Naive B cell (primary cell): ENCODE results near the gene NDUFAF2. TPM values are rescaled to one million over a fixed set of nuclear protein-coding genes. Genes with fewer than 3 reads are reported as not detected.

Experiments
- ATAC-seq, 2 donors: fragments of 150-1000 bp; cut with Tn5 transposase; 2 replicates each; pipeline ENCODE4 v1.10.0; 2021; ENCODE audit warnings: low read depth in 2 of 2, mild to moderate bottlenecking in 2 of 2, moderate library complexity in 2 of 2
- DNase-seq: peaks from one replicate; pipeline ENCODE4 v3.0.0; 2022
- H3K27ac Mint-ChIP-seq, 6 donors: one replicate each; pipeline ENCODE4 v1.8.0; 2020 to 2022; ENCODE audit warnings: mild to moderate bottlenecking in 6 of 6, mixed read lengths in 6 of 6, moderate library complexity in 5 of 6, inconsistent platforms in 2 of 6
- H3K27me3 Mint-ChIP-seq, 3 donors: one replicate each; pipeline ENCODE4 v1.8.0; 2021 to 2022; ENCODE audit warnings: mixed read lengths in 3 of 3, mild to moderate bottlenecking in 1 of 3
- H3K36me3 Mint-ChIP-seq, 2 donors: one replicate each; pipeline ENCODE4 v1.8.0; 2020 to 2022; ENCODE audit warnings: mixed read lengths in 2 of 2, inconsistent platforms in 1 of 2, mild to moderate bottlenecking in 1 of 2
- H3K4me1 Mint-ChIP-seq, 3 donors: one replicate each; pipeline ENCODE4 v1.8.0; 2020 to 2022; ENCODE audit warnings: mixed read lengths in 3 of 3, inconsistent platforms in 1 of 3, mild to moderate bottlenecking in 1 of 3, moderate library complexity in 1 of 3
- H3K4me3 Mint-ChIP-seq, 8 donors: one replicate each; pipeline ENCODE4 v1.8.0; 2020 to 2022; ENCODE audit warnings: mild to moderate bottlenecking in 8 of 8, mixed read lengths in 8 of 8, moderate library complexity in 8 of 8, inconsistent platforms in 2 of 8
- H3K9me3 Mint-ChIP-seq, 7 donors: one replicate each; pipeline ENCODE4 v1.8.0; 2020 to 2022; ENCODE audit warnings: mixed read lengths in 7 of 7, mild to moderate bottlenecking in 5 of 7, inconsistent platforms in 2 of 7, moderate library complexity in 1 of 7
- polyA plus RNA-seq, 6 donors: library from polyadenylated mRNA; unstranded; fragments of 300-500 nt; fragmentation: Illumina TruSeq; gene quantifications; one replicate each; pipeline ENCODE4 v1.2.3, GENCODE V29; 2021; ENCODE audit warnings: low read depth in 6 of 6

Gene NDUFAF2
- polyA plus RNA-seq, 6 donors from 2014 or later, result 15.8 to 34.1 (median 28.7) TPM

DNA sequence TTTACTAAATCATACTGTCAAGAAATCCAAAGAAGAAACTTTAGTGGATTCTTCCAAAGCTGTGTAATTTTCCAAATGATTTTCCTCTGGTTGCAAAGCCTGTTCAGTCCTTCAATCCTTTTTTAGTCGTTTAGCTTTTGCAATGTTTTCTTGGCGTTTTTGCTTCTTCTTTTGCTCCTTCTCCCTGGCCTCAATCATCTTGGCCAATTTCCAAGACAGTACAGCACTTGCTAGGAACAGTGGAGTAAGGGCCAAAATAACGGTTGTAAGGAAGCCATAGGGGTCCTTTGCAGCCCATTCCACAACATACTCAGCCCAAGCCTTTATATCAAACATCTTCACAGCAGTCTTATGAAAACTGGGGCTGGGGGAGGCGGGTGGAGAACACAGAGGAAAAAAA lies 214.8 kb downstream of the NDUFAF2 start:
- peaks cover 16 to 19% of the 10 kb centered on the region in 2 donors for H3K36me3 Mint-ChIP-seq
- peak overlapping the region in 1 of 8 donors; percentile 86 for H3K4me3 Mint-ChIP-seq
- peaks cover 0 to 7% (median 0%) of the 10 kb centered on the region in 7 donors for H3K9me3 Mint-ChIP-seq
- DNase-seq (no peak), ATAC-seq (no peak)
- H3K27ac Mint-ChIP-seq, result peak overlapping the region in 3 of 6 donors; percentile 18 to 88 (median 47)
- peaks cover 20 to 46% (median 40%) of the 10 kb centered on the region in 3 donors for H3K4me1 Mint-ChIP-seq
- H3K27me3 Mint-ChIP-seq, result no peaks in the 10 kb centered on the region

DNA sequence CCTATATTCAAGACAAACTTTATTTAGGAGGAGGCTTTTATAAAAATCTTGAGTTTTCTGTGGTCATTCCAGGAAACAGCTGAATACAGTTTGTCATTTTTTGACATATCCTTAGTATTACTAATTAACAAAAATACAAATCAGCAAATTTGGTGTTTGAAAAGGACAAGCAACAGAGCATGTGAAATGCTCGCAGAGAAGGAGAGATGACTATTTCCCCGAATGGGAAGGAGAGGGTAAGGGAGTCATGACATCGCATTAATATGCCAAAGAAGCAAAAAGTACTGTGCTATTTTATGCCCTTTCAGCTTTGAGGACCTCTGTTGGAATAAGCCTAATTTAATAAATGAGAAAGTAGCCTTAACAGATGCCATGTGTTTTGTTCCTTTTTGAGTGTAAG lies 215.5 kb downstream of the NDUFAF2 start:
- H3K36me3 Mint-ChIP-seq, result peaks cover 16 to 19% of the 10 kb centered on the region in 2 donors
- H3K9me3 Mint-ChIP-seq, result peaks cover 0 to 3% (median 0%) of the 10 kb centered on the region in 7 donors
- H3K27me3 Mint-ChIP-seq, result no peaks in the 10 kb centered on the region
- H3K4me1 Mint-ChIP-seq, result peaks cover 20 to 46% (median 40%) of the 10 kb centered on the region in 3 donors
- DNase-seq (no peak), ATAC-seq (no peak)
- peak overlapping the region in 2 of 6 donors; percentile 24 to 60 for H3K27ac Mint-ChIP-seq
- H3K4me3 Mint-ChIP-seq, result peak overlapping the region in 5 of 8 donors; percentile 17 to 94 (median 72)

DNA sequence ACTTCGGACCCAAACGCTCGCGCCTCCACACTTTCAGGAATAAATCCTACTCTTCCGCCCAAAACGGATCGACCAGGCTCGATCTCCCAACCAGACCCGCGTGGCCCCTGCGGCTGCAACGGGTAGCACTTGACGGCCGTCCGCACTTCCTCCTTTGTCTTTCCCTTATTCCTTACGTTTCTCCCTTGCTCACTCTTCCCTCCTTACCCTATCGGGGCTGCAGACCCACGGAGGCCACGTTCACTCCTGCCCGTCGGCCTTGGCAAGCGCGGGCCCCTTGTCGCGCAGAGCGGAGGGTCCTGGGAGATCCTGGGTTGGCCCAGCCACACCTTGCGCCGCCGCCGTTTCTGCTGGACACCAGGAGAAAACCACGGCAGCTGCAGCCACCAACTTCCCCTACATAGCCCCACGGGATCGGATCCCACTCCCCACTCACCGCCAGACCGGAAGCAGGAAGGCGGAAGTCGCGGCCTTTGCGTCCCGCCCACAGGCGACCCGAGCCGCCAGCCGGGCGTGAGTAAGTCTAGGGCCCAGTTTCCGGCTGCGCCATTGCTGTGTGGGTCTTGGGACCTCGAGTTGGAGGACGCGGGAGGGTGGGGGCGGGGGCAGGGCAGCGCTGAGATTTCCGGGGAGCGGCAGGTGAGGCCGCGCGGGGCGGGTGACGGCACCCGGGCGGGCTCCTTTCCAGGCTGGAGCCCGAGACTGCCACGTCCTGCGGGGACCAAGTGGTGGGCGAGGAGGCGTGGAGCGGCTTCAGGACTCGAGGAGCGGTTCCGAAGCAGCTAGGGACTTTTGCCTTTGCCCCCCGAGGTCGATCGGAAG lies 217.2 kb downstream of the NDUFAF2 start, which contains the start of gene SMIM15:
Gene SMIM15, minus strand, starts transcription at position 459 of the 822 bp plus-strand sequence. CDS start 2,297 bp downstream, outside the sequence.
- Mint-ChIP-seq H3K27me3 (no peaks in the 10 kb centered on the region), H3K27ac (peak within 1 kb of the TSS; percentile 92 to 99 (median 96)), H3K9me3 (peaks cover 0 to 2% (median 0%) of the 10 kb centered on the region in 7 donors), H3K36me3 (peaks cover 16 to 19% of the 10 kb centered on the region in 2 donors), H3K4me1 (peaks cover 20 to 46% (median 40%) of the 10 kb centered on the region in 3 donors), H3K4me3 (peak within 1 kb of the TSS; percentile 94 to 99 (median 98))
- peak; percentile 91 for ATAC-seq
- DNase-seq, result peak; percentile 76

DNA sequence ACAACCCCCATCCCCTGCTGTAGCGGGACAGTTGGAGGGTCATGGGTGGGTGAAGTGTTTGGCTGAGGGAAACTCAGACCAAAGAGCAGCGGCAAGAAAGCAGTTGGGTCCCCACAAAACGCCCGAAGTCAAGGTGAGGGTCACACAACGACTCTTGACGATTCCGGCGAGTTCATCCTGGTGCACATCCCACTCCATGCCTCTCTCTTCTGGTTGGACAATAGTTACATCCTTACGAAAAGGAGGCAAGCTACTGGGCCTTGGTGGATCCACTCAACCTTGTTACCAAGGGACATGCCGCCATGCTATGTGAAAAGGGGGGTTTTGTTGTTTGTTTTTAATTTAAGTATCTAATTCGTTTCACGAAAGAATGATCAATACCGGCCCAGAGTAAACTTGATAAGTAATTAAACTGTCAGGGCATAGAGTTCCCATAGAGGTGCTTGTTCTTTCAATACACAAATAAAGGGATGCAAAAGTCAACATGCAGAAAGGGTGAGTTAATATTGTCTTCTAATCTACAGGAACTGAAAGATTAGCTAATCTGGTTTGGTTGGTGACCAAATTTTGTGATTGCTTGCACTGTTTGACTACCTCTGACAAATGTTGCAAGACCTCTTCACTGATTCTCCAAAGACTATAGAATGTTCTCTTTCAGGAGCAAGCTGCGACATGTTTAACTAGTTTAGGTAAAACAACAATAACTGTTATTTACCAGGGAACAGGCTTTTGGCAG lies 218.0 kb downstream of the NDUFAF2 start:
- H3K4me1 Mint-ChIP-seq, result peaks cover 25 to 43% (median 40%) of the 10 kb centered on the region in 3 donors
- H3K27ac Mint-ChIP-seq, result peak overlapping the region; percentile 90 to 99 (median 93)
- no peaks in the 10 kb centered on the region for H3K27me3 Mint-ChIP-seq
- DNase-seq (no peak), ATAC-seq (no peak)
- H3K9me3 Mint-ChIP-seq, result peaks cover 0 to 2% (median 0%) of the 10 kb centered on the region in 7 donors
- peak overlapping the region; percentile 94 to 99 (median 98) for H3K4me3 Mint-ChIP-seq
- peaks cover 15 to 16% of the 10 kb centered on the region in 2 donors for H3K36me3 Mint-ChIP-seq

DNA sequence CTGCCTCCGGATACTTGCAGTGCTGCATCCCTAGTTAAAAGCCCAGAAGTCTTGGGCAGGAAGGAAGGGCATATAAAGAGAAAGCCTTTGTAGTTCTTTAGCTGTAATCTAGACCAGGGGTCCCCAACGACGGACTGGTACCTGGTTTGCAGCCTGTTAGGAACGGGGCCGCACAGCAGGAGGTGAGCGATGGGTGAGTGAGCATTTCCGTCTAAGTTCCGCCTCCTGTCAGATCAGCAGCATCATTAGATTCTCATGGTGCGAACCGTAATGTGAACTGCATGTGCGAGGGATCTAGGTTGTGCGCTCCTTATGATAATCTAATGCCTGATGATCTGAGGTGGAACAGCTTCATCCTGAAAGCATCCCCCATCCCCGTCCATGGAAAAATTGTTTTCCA lies 218.9 kb downstream of the NDUFAF2 start:
- peak overlapping the region in 7 of 8 donors; percentile 20 to 99 (median 95) for H3K4me3 Mint-ChIP-seq
- H3K9me3 Mint-ChIP-seq, result peaks cover 0 to 2% (median 0%) of the 10 kb centered on the region in 7 donors
- DNase-seq, result no peak
- H3K27ac Mint-ChIP-seq, result peak overlapping the region in 5 of 6 donors; percentile 26 to 99 (median 51)
- H3K36me3 Mint-ChIP-seq, result peaks cover 14 to 16% of the 10 kb centered on the region in 2 donors
- H3K27me3 Mint-ChIP-seq, result no peaks in the 10 kb centered on the region
- H3K4me1 Mint-ChIP-seq, result peaks cover 25 to 40% (median 39%) of the 10 kb centered on the region in 3 donors
- ATAC-seq, result no peak

DNA sequence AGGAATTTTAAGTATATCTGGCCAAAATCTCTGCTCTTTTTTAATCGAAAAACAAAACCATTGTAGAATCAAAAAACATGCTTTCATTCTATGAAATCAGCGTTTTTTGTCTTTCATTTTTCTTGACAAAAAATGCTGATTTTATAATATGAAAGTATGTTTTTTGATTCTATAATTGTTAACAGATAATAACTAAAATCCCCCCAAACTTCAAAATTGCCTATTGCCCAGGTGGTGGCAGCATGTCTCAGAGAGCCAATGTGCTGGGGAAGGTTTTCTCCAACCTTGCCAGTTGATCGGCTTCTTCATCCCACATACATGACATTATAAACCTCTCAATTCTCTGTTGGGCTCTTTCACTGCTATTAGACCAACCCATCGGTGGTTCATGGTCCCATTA lies 222.4 kb downstream of the NDUFAF2 start:
- Mint-ChIP-seq H3K27ac (no peak overlapping the region), H3K9me3 (no peaks in the 10 kb centered on the region), H3K4me1 (peaks cover 11 to 18% (median 12%) of the 10 kb centered on the region in 3 donors), H3K36me3 (peaks cover 0 to under 1% of the 10 kb centered on the region in 2 donors), H3K4me3 (no peak overlapping the region), H3K27me3 (no peaks in the 10 kb centered on the region)
- DNase-seq, result no peak
- no peak for ATAC-seq

DNA sequence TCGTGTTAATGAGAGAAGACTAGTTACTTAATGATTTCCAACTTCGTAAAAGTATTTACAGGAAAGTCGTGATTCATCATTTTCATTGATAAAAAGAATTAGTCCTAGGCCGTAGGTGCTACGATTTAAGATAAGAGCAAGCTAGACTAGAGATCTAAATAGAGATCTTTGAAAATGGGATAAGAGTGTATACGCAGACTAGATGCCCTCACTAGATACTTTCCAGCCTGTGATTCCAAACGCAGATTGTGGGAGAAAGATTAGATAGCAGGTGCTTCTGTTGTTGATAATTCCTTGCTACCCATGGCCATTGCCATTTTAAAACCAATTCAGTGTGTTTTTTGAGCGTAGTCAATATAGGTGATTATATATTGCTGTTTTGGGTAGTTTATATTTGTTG lies 223.9 kb downstream of the NDUFAF2 start:
- H3K27me3 Mint-ChIP-seq, result no peaks in the 10 kb centered on the region
- no peak overlapping the region for H3K27ac Mint-ChIP-seq
- peaks cover 0 to 5% (median 4%) of the 10 kb centered on the region in 3 donors for H3K4me1 Mint-ChIP-seq
- H3K36me3 Mint-ChIP-seq, result no peaks in the 10 kb centered on the region
- no peak overlapping the region for H3K4me3 Mint-ChIP-seq
- DNase-seq (no peak), ATAC-seq (no peak)
- no peaks in the 10 kb centered on the region for H3K9me3 Mint-ChIP-seq

DNA sequence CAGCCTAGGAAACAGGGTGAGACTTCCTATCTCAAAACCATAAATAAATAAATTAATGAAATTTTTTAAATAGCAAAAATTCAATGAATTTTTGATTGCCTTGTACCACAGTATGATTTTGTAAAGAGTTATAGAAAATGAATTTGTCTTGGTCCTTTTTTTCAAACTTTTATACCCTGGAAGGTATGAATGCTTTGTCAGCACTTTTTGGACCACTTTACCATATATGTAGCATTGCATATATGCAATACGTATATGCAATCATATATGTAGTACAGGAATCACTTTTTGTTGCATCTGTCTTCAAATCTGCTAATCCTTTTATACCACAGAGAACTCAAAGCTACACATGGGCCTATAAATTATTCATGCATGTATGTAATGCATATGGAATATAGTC lies 226.5 kb downstream of the NDUFAF2 start:
- no peak overlapping the region for H3K27ac Mint-ChIP-seq
- no peaks in the 10 kb centered on the region for H3K9me3 Mint-ChIP-seq
- DNase-seq (no peak), ATAC-seq (no peak)
- peaks cover 0 to 4% (median 0%) of the 10 kb centered on the region in 3 donors for H3K4me1 Mint-ChIP-seq
- H3K27me3 Mint-ChIP-seq, result no peaks in the 10 kb centered on the region
- H3K4me3 Mint-ChIP-seq, result no peak overlapping the region
- H3K36me3 Mint-ChIP-seq, result no peaks in the 10 kb centered on the region

DNA sequence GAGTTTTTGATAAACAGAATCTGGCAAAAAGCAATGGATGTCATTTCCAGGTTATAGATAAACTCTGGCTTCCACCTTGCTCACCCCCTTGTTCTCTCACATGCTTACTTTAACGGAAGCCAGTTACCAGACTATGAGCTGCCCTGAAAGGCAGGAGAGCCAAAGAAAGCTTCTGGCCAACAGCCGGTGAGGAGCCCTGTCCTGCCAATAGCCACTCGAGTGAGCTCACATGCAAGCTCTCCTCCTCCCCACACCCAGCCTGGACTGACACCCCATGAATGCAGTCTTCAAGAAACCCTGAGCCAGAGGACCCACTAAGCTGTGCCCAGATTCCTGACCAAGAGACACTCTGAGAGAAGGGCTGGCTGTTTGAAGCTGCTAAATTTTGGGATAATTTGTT lies 231.6 kb downstream of the NDUFAF2 start:
- H3K4me3 Mint-ChIP-seq, result no peak overlapping the region

DNA sequence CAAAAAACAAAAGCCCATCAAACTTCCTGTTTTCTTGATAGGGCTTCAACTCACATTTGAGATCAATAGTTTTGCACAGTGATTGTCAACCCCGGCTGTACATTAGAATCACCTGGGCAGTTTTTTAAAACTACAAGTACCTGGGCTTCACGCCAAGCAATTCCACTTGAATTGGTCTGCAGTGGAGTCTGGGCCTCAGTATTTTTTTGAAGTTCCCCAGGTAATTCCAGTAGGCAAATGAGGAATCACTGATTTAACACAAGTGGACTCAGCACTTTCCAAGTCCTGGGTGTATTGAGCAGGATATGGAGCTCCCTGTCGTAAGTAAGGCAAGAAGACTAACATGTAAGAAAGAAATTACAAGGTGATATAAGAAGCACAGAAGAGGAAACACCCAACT lies 232.1 kb downstream of the NDUFAF2 start:
- DNase-seq (no peak), ATAC-seq (no peak)
- H3K9me3 Mint-ChIP-seq, result peaks cover 0 to 5% (median 0%) of the 10 kb centered on the region in 7 donors
- H3K27me3 Mint-ChIP-seq, result no peaks in the 10 kb centered on the region
- peaks cover 20 to 35% (median 20%) of the 10 kb centered on the region in 3 donors for H3K4me1 Mint-ChIP-seq
- peak overlapping the region in 1 of 6 donors; percentile 9 for H3K27ac Mint-ChIP-seq
- no peaks in the 10 kb centered on the region for H3K36me3 Mint-ChIP-seq
- H3K4me3 Mint-ChIP-seq, result peak overlapping the region in 1 of 8 donors; percentile 1

More for the DNA sequence above, 231.6 kb downstream of the NDUFAF2 start:
- H3K36me3 Mint-ChIP-seq, result no peaks in the 10 kb centered on the region
- DNase-seq, result no peak
- peaks cover 0 to 5% (median 0%) of the 10 kb centered on the region in 7 donors for H3K9me3 Mint-ChIP-seq
- peaks cover 17 to 31% (median 20%) of the 10 kb centered on the region in 3 donors for H3K4me1 Mint-ChIP-seq
- no peaks in the 10 kb centered on the region for H3K27me3 Mint-ChIP-seq
- peak overlapping the region in 1 of 6 donors; percentile 21 for H3K27ac Mint-ChIP-seq
- ATAC-seq, result no peak

DNA sequence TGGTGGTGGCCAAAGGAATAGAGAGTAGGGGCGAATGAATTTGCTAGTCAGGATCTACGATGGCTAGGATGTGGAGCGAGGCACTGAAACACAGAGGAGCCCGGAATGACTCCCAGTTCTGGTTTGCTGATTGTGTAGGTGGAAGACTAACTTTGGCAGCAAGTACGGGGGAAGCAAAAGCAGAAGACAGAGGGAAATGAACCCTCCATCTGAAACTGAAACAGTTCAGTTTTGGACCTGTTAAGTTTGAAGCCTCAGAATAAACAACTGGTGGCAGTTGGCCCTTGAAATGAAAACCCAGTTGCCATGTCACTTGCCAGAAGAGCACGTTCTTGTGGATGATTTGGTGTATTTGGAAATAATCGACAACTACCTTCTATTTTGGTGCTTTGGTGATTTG lies 232.7 kb downstream of the NDUFAF2 start:
- peaks cover 0 to 5% (median 0%) of the 10 kb centered on the region in 7 donors for H3K9me3 Mint-ChIP-seq
- no peaks in the 10 kb centered on the region for H3K27me3 Mint-ChIP-seq
- DNase-seq (no peak), ATAC-seq (peak; percentile 47 to 62)
- no peaks in the 10 kb centered on the region for H3K36me3 Mint-ChIP-seq
- peak overlapping the region in 4 of 8 donors; percentile 1 to 40 (median 1) for H3K4me3 Mint-ChIP-seq
- peaks cover 20 to 35% (median 20%) of the 10 kb centered on the region in 3 donors for H3K4me1 Mint-ChIP-seq
- H3K27ac Mint-ChIP-seq, result peak overlapping the region in 1 of 6 donors; percentile 9

DNA sequence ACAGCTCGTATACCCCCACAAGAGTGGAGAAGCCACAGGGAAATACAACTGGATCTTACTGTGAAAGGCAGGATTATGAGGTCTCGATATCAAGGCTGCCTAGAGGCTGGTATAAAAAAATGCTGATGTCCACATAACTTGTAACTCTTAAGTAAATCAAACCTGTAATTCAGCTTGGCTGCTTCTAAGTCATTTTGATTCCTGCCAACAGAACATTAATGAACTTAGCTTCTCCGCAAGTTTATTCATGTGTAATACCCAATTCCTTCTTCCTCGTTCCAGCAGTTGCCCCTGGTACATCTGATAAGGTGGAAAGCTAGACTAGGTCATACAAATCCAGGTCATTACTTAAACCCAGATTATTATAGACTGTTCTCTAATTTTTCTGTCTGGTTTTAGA lies 233.7 kb downstream of the NDUFAF2 start:
- H3K4me3 Mint-ChIP-seq, result no peak overlapping the region
- no peaks in the 10 kb centered on the region for H3K27me3 Mint-ChIP-seq
- H3K9me3 Mint-ChIP-seq, result peaks cover 0 to 5% (median 0%) of the 10 kb centered on the region in 7 donors
- H3K27ac Mint-ChIP-seq, result no peak overlapping the region
- DNase-seq (no peak), ATAC-seq (no peak)
- peaks cover 20 to 35% (median 20%) of the 10 kb centered on the region in 3 donors for H3K4me1 Mint-ChIP-seq
- no peaks in the 10 kb centered on the region for H3K36me3 Mint-ChIP-seq

DNA sequence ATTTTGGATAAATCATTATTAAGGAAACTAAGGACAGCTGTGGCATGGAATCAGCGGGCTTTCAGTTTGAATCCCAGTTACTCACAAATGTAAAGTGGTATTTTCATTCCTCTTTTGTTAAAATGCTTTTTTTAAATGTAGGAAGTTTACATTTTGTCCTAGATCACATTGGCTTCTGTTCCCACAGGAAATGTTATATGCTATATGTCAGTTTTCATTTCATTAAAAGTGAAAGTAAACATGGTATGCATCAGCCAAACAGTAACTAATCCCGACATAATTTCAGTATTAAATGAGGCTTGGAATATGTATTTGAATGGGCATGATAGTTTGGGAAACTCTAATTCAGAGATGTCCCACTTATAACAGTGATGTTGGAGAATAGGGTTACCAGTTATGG lies 235.9 kb downstream of the NDUFAF2 start:
- Mint-ChIP-seq H3K27me3 (no peaks in the 10 kb centered on the region), H3K9me3 (peaks cover 0 to 5% (median 0%) of the 10 kb centered on the region in 7 donors), H3K27ac (no peak overlapping the region), H3K4me1 (peaks cover 20 to 35% (median 20%) of the 10 kb centered on the region in 3 donors), H3K4me3 (peak overlapping the region in 3 of 8 donors; percentile 34 to 69 (median 57)), H3K36me3 (no peaks in the 10 kb centered on the region)
- DNase-seq (no peak), ATAC-seq (no peak)
